Measurements from ENCODE around the gene BRD2.

BRD2 gene

DNA sequence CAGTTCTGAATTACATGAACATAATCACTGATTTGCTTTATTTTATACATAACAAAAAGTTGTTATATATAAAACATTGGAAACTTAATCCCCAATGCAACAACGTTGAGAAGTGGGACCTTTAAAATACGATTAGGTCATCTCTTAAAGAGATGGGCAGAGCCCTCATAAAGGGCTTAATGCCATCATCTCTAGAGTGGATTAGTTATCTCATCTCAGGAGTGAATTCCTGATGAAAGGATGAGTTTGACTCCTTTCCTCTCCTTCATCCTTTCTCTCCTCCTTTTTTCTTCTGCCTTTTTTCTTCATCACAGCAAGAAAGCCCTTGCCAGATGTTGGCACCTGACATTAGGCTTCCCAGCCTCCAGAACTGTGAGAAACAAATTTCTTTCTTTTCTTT lies 27.1 kb downstream of the BRD2 start:
- TF ChIP-seq, protein P1, sequence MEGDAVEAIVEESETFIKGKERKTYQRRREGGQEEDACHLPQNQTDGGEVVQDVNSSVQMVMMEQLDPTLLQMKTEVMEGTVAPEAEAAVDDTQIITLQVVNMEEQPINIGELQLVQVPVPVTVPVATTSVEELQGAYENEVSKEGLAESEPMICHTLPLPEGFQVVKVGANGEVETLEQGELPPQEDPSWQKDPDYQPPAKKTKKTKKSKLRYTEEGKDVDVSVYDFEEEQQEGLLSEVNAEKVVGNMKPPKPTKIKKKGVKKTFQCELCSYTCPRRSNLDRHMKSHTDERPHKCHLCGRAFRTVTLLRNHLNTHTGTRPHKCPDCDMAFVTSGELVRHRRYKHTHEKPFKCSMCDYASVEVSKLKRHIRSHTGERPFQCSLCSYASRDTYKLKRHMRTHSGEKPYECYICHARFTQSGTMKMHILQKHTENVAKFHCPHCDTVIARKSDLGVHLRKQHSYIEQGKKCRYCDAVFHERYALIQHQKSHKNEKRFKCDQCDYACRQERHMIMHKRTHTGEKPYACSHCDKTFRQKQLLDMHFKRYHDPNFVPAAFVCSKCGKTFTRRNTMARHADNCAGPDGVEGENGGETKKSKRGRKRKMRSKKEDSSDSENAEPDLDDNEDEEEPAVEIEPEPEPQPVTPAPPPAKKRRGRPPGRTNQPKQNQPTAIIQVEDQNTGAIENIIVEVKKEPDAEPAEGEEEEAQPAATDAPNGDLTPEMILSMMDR (IDR thresholded peaks at IDR 0.05) = no peak
- Histone ChIP-seq H3K27me3 (peaks cover 21% of the 10 kb centered on the region), H3K9me3 (no peaks in the 10 kb centered on the region), H3K27ac (no peak overlapping the region), H3K4me1 (ENCODE audit: control insufficient read depth in 1 of 2, insufficient read depth in 1 of 2, low read depth in 1 of 2, low read length in 1 of 2) (peaks cover 2 to 5% of the 10 kb centered on the region in 2 experiments), H3K4me3 (ENCODE audit: low read depth in 1 of 2, low read length in 1 of 2) (no peak overlapping the region), H3K36me3 (no peaks in the 10 kb centered on the region)

DNA sequence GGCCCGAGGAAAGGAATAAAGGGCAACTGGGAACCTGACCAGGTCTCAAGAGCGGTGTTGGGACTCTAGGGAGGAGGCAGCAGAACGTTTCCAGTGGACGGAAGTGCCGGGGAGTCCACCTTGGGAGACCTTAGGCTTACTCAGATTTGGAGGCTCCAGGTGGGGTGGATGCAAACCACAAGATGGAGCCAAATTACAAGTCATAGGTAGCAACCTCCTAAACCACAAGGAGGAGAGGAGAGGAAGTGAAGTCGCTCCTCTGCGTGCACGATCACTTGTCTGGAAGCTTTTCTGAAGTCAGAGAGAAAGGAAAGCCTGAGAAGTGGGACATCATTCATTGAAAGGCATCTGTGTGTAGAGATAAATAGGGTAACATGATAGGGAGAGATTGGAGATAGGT lies 31.7 kb downstream of the BRD2 start:
- no peaks in the 10 kb centered on the region for H3K36me3 ChIP-seq
- peaks cover 15% of the 10 kb centered on the region for H3K27me3 ChIP-seq
- H3K27ac ChIP-seq = no peak overlapping the region
- no peaks in the 10 kb centered on the region for H3K9me3 ChIP-seq
- TF ChIP-seq, protein P1 (IDR thresholded peaks at IDR 0.05) = no peak
- H3K4me3 ChIP-seq (ENCODE audit: low read depth in 1 of 2, low read length in 1 of 2) = no peak overlapping the region
- H3K4me1 ChIP-seq (ENCODE audit: control insufficient read depth in 1 of 2, insufficient read depth in 1 of 2, low read depth in 1 of 2, low read length in 1 of 2) = peaks cover 6 to 8% of the 10 kb centered on the region in 2 experiments

DNA sequence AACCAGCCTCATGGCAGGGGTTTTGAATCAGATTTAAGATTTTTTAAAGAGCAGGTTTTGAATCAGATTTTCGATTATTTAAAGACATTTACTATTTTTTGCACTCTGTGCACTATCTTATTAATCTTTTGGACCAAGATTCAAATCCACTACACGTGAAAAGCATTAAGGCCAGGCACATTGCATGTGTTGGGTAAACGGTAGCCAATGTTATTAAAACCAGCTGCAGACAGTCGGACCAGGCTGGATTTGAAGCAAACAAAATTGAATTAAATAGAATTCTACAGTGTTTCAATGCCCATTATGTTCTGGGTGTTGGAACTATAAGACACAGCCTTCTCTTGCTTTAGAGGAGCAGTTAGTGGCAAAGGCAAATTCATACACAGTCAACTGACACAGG lies 33.3 kb downstream of the BRD2 start:
- H3K27me3 ChIP-seq = peaks cover 6% of the 10 kb centered on the region
- H3K36me3 ChIP-seq = no peaks in the 10 kb centered on the region
- H3K4me3 ChIP-seq (ENCODE audit: low read depth in 1 of 2, low read length in 1 of 2) = no peak overlapping the region
- H3K9me3 ChIP-seq = no peaks in the 10 kb centered on the region
- peaks cover 6 to 8% of the 10 kb centered on the region in 2 experiments for H3K4me1 ChIP-seq (ENCODE audit: control insufficient read depth in 1 of 2, insufficient read depth in 1 of 2, low read depth in 1 of 2, low read length in 1 of 2)
- no peak overlapping the region for H3K27ac ChIP-seq
- TF ChIP-seq, protein P1 (IDR thresholded peaks at IDR 0.05) = no peak

DNA sequence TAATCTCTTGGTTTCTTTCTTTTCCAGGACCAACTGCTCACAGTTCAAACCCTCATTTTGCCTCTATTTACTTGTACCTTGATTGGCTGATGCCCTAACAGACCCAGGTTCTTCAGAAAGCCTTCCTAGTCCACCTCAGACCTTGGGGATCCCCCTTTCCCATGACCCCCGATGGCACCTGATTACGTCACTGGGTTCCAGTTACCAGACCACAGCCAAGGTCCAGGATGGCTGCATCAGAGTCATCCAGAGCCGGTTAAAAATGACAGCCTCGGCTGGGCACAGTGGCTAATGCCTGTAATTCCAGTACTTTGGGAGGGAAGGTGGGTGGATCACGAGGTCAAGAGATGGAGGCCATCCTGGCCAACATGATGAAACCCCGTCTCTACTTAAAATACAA lies 36.5 kb downstream of the BRD2 start:
- H3K4me1 ChIP-seq (ENCODE audit: control insufficient read depth in 1 of 2, insufficient read depth in 1 of 2, low read depth in 1 of 2, low read length in 1 of 2) = peaks cover 6 to 8% of the 10 kb centered on the region in 2 experiments
- TF ChIP-seq, protein P1 (IDR thresholded peaks at IDR 0.05) = no peak
- H3K4me3 ChIP-seq (ENCODE audit: low read depth in 1 of 2, low read length in 1 of 2) = no peak overlapping the region
- H3K36me3 ChIP-seq = no peaks in the 10 kb centered on the region
- H3K9me3 ChIP-seq = no peaks in the 10 kb centered on the region
- peaks cover 27% of the 10 kb centered on the region for H3K27me3 ChIP-seq
- H3K27ac ChIP-seq = no peak overlapping the region

DNA sequence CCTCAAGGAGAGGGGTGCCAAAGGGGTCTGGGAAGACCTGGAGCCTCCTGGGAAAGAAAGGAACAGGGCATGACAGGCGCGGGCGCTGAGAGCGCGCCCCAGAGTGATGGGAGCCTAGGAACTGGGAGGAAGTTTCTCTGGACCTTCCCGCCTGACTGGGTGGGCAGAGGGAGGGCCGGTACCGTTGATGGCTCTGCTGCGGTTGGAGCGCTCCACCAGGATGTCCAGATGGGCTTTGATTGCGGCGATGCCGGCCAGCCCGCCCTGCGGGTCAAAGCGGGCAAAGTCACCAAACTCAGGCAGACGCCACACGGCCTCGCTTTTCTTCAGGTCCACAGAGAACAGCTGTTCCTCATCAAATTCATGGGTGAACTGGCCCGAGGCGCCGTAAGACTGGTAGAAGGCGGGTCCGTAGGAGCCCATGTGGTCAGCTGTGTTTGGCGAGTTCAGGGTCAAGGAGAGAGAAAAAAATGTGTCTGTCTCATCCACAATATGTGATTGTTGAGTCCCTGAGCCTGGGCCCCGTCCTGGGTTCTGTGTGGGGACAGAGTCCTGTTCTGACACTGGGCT lies 39.5 kb downstream of the BRD2 start:
- H3K27ac ChIP-seq = no peak overlapping the region
- no peaks in the 10 kb centered on the region for H3K9me3 ChIP-seq
- H3K4me1 ChIP-seq (ENCODE audit: control insufficient read depth in 1 of 2, insufficient read depth in 1 of 2, low read depth in 1 of 2, low read length in 1 of 2) = no peaks in the 10 kb centered on the region
- H3K27me3 ChIP-seq = peaks cover 38% of the 10 kb centered on the region
- TF ChIP-seq, protein P1 (IDR thresholded peaks at IDR 0.05) = no peak
- H3K36me3 ChIP-seq = no peaks in the 10 kb centered on the region
- H3K4me3 ChIP-seq (ENCODE audit: low read depth in 1 of 2, low read length in 1 of 2) = no peak overlapping the region
